ENCODE measurements around the gene ZCCHC18.
"Not testable (repeated sequence)": the region's sequence is repeated elsewhere in the genome, so short reads cannot be mapped to it uniquely, and the experiment has no call there.

ZCCHC18 gene

DNA sequence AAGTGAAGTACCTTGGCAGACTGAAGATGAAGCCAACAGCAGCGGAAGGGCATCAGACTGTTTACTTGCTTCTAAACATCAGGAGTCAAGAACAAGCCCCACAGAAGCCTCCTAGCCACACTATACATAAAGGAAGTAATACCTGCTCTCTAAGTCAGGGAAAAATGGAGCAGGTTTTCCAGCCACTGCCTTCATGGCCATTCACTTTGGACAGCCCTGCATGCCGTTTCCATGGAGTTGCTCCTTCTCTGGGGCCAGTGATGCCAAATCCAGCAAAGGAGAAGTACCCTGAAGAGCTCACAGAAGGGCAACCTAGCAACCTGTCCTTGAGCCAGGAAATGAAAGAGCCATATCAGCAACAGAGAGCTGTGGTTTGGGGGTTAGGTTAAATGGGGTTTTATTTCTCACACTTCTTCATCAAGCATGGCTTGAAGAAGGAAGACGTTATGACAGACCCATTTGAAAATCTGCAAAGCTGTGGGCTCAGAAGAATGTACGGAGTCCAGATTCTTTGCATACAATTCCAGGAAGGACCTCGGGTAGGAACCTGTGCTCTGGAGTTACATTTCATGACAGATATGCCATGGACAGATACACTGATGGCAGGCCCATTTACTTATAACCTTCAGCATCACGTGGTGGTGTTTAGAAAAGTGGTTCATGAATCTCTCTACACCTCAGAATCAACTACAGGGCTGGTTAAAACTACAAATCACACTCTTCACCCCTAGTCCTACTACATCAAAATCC is 1.7 kb upstream of the ZCCHC18 start:
- DNase-seq (ENCODE audit: low spot score in 2 of 2); H3K36me3 ChIP-seq (replicated peaks); H3K4me1 ChIP-seq; H3K4me3 ChIP-seq; H3K9me3 ChIP-seq; H3K27me3 ChIP-seq (ENCODE audit: low read depth); in situ Hi-C loops (cut with MboI; ENCODE audit: low sequenced_read_pairs): not testable (repeated sequence)

DNA sequence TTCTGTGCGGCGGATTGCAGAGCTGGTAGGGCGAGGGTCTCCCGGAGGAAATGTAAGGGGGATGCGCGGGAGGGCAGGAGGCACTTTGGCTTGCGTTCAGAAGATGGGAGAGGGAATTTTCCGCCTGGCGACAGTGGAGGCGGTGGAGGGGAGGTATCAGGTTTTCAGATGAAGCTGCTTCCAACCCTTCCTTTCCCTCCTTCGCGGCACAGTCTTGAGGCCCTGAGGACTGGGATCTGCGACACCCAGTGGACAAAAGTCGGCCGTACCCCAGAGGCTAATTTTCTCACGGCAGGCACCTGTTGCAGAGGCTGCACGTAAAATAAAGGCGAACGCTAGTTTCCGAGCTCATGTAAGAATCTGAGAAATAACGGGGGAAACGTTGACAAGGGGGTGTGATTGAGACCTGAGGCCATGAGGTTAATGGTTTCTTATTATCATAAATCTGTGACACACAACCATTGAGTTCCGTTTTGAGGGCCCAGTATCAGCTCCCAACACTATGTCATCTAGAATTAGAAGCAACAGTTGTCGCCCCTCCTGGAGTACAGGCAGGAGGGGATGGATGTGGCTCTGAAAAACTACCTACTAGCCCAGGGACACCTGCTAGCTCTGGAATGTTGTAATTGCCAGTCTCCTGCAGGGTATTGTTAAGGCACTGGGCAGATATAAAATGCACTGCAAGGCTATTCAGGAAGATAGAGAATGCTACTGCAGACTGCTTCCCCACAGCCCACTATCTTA is 1.1 kb downstream of the ZCCHC18 start:
- Histone ChIP-seq H3K4me3 (peak overlapping the region; percentile 57), H3K4me1 (no peaks in the 10 kb centered on the region; the same call in 1 of the 2 replicates), H3K27me3 (ENCODE audit: low read depth) (no peaks in the 10 kb centered on the region), H3K36me3 (replicated peaks) (no peaks in the 10 kb centered on the region), H3K9me3 (no peaks in the 10 kb centered on the region)
- in situ Hi-C loops (cut with MboI; ENCODE audit: low sequenced_read_pairs) = no loop called here
- peak; percentile 85 to 88 for DNase-seq (ENCODE audit: low spot score in 2 of 2)

DNA sequence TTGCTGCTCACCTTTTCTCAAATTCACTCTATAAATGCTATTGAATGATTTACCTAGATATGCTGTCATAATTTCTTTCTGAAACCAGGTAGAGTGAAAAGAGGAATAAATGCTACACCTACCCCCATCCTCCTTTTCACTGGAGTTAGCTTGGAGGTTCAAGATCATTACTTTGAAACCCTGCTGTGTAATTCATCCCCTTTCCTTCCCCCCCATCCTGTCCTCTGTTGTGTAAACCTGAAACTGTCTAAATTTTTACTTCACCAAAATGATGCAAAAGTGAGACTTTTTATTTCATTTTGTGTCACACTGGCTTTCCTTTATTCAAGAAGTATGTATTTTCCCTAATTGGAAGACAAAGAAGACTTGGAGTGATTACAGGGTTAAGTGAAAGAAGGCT is 5.4 kb downstream of the ZCCHC18 start:
- Histone ChIP-seq H3K36me3 (replicated peaks) (no peaks in the 10 kb centered on the region), H3K4me1 (no peaks in the 10 kb centered on the region), H3K4me3 (no peak overlapping the region), H3K9me3 (no peaks in the 10 kb centered on the region), H3K27me3 (ENCODE audit: low read depth) (no peaks in the 10 kb centered on the region)
- DNase-seq (ENCODE audit: low spot score in 2 of 2) = no peak
- in situ Hi-C loops (cut with MboI; ENCODE audit: low sequenced_read_pairs) = no loop called here

DNA sequence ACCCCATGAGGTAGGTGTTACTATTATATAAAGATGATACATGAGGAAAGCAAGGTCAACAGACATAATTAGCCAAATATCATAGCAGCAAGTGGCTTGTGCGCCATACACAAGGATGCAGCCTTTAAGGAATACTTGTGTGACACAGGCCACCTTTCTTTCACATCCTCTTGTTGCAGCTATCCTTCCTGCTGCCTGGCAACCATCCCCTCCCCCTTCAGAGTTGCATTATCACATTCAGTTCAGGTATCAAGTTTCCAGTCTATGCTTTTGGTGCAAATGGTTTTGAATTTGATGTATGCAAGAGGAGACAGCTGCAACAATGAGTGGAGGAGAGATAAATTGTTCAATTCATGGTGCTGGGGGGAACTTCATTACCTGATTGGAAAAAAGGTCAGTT is 6.4 kb downstream of the ZCCHC18 start:
- in situ Hi-C loops (cut with MboI; ENCODE audit: low sequenced_read_pairs) = no loop called here
- no peak overlapping the region for H3K4me3 ChIP-seq
- no peaks in the 10 kb centered on the region for H3K36me3 ChIP-seq (replicated peaks)
- no peak for DNase-seq (ENCODE audit: low spot score in 2 of 2)
- H3K27me3 ChIP-seq (ENCODE audit: low read depth) = no peaks in the 10 kb centered on the region
- no peaks in the 10 kb centered on the region for H3K4me1 ChIP-seq
- no peaks in the 10 kb centered on the region for H3K9me3 ChIP-seq

DNA sequence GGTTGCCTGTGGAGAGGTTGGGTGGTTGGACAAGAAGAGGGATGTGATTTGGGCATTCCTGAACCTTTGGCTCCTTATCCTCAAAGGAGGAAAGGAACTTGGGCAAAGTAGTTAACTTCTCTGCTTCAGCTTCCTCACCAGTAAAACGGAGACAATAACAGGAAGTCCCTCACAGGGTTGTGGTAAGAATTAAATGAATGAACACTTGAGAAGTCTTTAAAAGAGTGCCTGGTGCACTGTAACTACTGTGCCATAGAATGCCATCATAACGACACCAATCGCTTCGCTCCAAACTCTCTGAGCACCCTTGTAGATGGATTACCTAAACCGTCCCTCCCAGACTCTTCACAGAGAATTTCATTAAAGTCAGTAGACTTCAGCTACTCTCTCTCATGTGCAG is 10.5 kb downstream of the ZCCHC18 start:
- H3K9me3 ChIP-seq = no peaks in the 10 kb centered on the region
- no peaks in the 10 kb centered on the region for H3K36me3 ChIP-seq (replicated peaks)
- DNase-seq (ENCODE audit: low spot score in 2 of 2) = no peak
- no peak overlapping the region for H3K4me3 ChIP-seq
- no peaks in the 10 kb centered on the region for H3K27me3 ChIP-seq (ENCODE audit: low read depth)
- in situ Hi-C loops (cut with MboI; ENCODE audit: low sequenced_read_pairs) = no loop called here
- no peaks in the 10 kb centered on the region for H3K4me1 ChIP-seq

DNA sequence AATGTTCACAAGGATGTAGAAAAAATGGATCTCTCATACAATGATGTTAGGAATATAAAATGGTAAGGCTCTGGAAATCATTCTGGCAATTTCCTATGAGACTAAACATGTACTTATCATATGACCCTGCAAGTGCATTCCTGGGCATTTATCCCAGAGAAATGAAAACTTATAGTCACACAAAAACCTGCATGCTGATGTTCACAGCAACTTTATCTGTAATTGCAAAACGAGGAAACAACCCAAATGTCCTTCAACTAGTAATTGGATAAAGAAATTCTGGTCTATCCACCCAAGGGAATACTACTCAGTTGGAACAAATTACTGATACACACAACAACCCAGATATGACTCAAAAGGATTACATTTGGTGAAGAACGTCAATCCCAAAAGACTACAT is 14.5 kb downstream of the ZCCHC18 start:
- Histone ChIP-seq H3K4me3 (no peak overlapping the region), H3K4me1 (no peaks in the 10 kb centered on the region), H3K36me3 (replicated peaks) (no peaks in the 10 kb centered on the region), H3K9me3 (no peaks in the 10 kb centered on the region), H3K27me3 (ENCODE audit: low read depth) (no peaks in the 10 kb centered on the region)
- DNase-seq (ENCODE audit: low spot score in 2 of 2) = no peak
- in situ Hi-C loops (cut with MboI; ENCODE audit: low sequenced_read_pairs) = no loop called here

DNA sequence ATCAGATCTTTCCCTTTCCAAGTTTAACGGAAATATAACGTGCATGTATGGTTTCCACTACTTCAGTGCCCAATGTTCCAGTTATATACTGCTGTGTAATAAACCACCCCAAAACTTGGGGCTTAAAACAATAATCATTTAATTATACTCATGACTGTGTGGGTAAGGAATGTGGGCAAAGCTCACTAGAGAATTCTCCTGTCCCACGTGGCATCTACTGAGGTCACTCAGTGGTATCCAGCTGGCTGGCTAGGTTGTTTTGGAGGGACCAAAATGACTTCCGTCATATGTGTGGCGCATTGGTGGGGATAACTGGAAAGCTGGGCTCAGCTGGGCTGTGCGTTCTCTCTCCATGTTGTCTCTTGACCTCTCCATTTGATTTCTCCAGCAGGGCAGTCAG is 18.5 kb downstream of the ZCCHC18 start:
- in situ Hi-C loops (cut with MboI; ENCODE audit: low sequenced_read_pairs) = loop anchor here (10.0 kb wide), 1 partner anchor 286 kb away; no protein-coding TSS in a partner anchor
- Histone ChIP-seq H3K36me3 (replicated peaks) (no peaks in the 10 kb centered on the region), H3K9me3 (no peaks in the 10 kb centered on the region), H3K27me3 (ENCODE audit: low read depth) (no peaks in the 10 kb centered on the region), H3K4me1 (peaks cover under 1% of the 10 kb centered on the region; the same call in 1 of the 2 replicates), H3K4me3 (no peak overlapping the region)
- no peak for DNase-seq (ENCODE audit: low spot score in 2 of 2)

DNA sequence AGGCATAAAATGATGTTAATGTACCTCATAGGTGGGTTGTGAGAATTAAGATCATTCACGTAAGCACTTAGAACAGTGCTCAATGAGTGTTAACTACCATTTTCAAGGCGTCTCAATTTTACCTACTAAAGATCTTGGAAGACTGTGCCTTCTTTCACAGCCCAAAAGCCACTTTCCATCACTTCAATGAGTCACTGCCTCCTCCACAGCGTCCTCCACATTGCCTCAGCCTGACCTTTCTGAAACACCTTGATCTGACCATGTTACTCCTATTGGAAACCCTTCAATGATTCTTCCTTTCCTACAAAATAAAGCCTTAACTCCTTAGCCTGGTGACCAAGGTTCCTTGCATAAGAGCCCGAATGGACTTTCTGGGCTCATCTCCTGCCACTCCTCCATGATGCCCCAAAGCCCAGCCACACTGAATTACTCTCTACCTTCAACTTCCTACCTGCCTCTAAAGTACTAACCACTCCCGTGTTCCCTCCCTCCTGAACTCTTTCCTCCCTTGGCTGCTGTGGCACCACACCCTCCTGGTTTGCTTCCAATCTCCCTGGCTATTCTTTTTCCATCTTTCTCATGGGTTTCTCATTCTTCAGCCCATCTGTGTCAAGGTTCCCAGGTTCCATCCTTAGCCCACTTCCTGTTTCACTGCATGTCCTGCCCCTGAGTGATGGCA is 22.4 kb downstream of the ZCCHC18 start:
- Histone ChIP-seq H3K36me3 (replicated peaks) (no peaks in the 10 kb centered on the region), H3K4me1 (peaks cover 5% of the 10 kb centered on the region; the same call in 1 of the 2 replicates), H3K4me3 (no peak overlapping the region), H3K27me3 (ENCODE audit: low read depth) (no peaks in the 10 kb centered on the region), H3K9me3 (no peaks in the 10 kb centered on the region)
- no peak for DNase-seq (ENCODE audit: low spot score in 2 of 2)
- in situ Hi-C loops (cut with MboI; ENCODE audit: low sequenced_read_pairs) = loop anchor here (10.0 kb wide), 1 partner anchor 290 kb away; no protein-coding TSS in a partner anchor

DNA sequence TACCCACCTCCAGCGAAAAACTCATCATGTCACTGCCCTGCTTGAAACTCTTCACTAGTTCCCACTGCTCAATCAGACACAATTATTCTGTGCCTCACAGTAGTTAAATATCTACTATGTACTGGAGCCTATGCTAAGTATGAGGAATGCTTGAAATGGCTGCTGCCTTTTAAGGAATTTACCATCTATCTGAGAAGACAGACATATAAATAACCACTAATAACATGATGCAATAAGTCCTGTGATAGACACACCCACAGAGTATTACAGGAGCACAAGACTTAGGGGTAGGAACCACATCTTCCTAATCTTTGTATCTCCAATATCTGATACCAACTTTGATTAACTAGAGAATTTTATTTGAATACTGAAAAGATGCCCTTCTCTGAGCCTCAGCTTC is 23.4 kb downstream of the ZCCHC18 start:
- Histone ChIP-seq H3K36me3 (replicated peaks) (no peaks in the 10 kb centered on the region), H3K9me3 (no peaks in the 10 kb centered on the region), H3K4me1 (peaks cover 5% of the 10 kb centered on the region; the same call in 1 of the 2 replicates), H3K27me3 (ENCODE audit: low read depth) (no peaks in the 10 kb centered on the region), H3K4me3 (no peak overlapping the region)
- no peak for DNase-seq (ENCODE audit: low spot score in 2 of 2)
- in situ Hi-C loops (cut with MboI; ENCODE audit: low sequenced_read_pairs) = loop anchor here (10.0 kb wide), 1 partner anchor 291 kb away; no protein-coding TSS in a partner anchor

DNA sequence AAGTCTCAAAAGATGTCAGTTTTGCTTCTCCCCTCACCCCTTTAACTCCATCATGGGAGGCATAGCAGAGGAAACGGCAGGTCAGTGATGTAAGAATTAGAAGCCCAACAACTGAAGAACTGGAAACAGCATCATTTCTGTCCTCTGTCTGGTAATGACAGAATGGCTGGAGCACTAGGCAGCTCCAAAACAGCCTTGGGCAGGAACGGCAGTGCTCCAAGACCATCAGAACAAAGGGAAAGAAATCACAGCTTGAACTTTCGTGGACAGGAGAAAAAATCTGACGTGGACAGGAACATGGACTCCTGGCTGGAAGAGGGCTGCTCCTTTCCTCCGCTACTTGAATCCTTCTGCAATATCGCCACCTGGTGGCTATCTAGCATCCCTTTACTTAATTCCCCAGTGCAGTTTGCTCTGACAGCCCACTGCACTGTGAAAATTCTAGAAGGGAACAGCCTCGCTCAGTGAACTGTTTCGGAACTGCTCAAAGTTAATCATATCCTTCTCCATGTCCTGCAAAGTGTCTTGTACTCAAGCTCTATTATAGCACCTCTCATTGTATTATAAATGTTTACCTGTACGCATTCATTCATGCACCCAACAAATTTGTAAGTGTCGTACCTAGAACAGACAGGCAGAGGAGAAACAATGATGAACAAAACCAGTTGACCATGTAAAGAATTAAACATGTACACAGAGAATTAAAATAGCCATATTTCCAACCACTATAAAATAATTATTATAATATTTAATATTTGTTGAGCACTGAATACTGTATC is 24.1 kb downstream of the ZCCHC18 start:
- in situ Hi-C loops (cut with MboI; ENCODE audit: low sequenced_read_pairs) = loop anchor here (10.0 kb wide), 1 partner anchor 292 kb away; no protein-coding TSS in a partner anchor

DNA sequence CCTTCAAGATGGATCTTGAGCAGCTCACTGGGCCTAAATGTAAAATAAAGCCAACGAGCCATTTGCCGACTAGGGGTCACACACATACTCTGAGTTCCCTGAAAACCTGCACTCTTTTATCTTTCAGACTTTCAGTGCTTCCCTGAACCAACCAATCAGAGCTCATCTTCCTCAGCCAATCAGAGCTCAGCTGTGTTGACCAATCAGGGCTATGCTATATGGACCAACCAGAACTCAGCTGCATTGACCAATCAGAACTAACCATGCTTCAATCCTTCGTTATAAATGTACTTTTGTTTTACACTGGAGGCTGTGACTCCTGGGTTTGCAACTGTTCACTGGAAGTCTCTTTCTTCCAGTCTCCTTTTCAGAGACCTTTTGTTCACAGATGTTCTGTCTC is 25.2 kb downstream of the ZCCHC18 start:
- in situ Hi-C loops (cut with MboI; ENCODE audit: low sequenced_read_pairs) = loop anchor here (10.0 kb wide), 1 partner anchor 293 kb away; no protein-coding TSS in a partner anchor
- Histone ChIP-seq H3K9me3 (no peaks in the 10 kb centered on the region), H3K4me3 (no peak overlapping the region), H3K36me3 (replicated peaks) (no peaks in the 10 kb centered on the region), H3K4me1 (peaks cover 5% of the 10 kb centered on the region; the same call in 1 of the 2 replicates), H3K27me3 (ENCODE audit: low read depth) (no peaks in the 10 kb centered on the region)
- no peak for DNase-seq (ENCODE audit: low spot score in 2 of 2)

More for the DNA sequence above, 24.1 kb downstream of the ZCCHC18 start:
- peaks cover 5% of the 10 kb centered on the region; the same call in 1 of the 2 replicates for H3K4me1 ChIP-seq
- peak; percentile 84 to 87 for DNase-seq (ENCODE audit: low spot score in 2 of 2)
- peak overlapping the region; percentile 12 for H3K4me3 ChIP-seq
- no peaks in the 10 kb centered on the region for H3K36me3 ChIP-seq (replicated peaks)
- H3K9me3 ChIP-seq = no peaks in the 10 kb centered on the region
- no peaks in the 10 kb centered on the region for H3K27me3 ChIP-seq (ENCODE audit: low read depth)

DNA sequence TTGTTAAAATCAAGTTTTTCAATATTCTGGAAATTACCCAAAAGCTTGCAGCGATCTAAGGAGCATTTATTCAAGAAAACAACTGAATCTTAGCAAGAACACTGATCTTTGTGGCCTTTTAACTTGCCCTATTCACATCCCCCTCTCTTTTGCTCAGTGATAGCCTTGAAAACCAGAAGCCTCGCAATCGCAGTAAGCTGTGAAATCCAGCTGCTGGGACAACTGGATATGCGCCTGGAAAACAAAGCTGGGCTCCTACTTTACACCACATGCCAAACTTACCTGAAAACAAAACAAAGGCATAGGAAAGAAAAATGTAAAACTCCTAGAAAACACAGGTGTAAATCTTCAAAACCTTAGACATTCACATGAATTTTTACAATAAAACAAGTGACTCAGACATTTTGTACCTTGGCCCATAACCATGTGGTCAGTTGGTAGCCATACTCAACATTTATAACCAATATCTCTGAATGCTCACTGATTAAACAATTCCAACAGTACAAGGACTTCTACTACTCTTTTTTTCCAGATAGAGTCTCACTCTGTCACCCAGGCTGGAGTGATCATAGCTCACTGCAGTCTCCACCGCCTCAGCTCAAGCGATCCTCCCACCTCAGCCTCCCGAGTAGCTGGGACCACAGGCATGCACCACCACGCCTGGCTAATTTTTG is 28.9 kb downstream of the ZCCHC18 start:
- Histone ChIP-seq H3K4me1 (peaks cover under 1% of the 10 kb centered on the region; the same call in 1 of the 2 replicates), H3K27me3 (ENCODE audit: low read depth) (no peaks in the 10 kb centered on the region), H3K9me3 (no peaks in the 10 kb centered on the region), H3K36me3 (replicated peaks) (no peaks in the 10 kb centered on the region), H3K4me3 (no peak overlapping the region)
- in situ Hi-C loops (cut with MboI; ENCODE audit: low sequenced_read_pairs) = no loop called here
- DNase-seq (ENCODE audit: low spot score in 2 of 2) = no peak

DNA sequence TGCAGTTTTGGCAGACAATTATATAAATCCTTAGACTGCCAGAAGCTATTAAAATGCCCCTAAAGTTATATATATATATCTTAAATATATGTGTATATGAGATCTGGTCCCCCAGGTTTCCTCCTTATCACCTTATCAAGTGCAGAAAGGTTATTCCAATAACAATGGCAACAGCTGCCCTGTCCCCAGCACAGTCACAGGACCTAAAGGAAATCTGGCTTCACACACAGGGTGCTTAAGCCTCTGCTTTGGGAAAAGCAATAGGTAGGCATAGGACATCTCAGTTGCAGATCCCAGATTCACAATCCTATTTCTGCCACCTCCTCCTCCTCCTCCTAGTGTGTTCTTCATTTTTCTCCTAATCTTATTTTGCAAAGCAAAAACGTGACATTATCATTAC is 38.7 kb downstream of the ZCCHC18 start:
- no peaks in the 10 kb centered on the region for H3K9me3 ChIP-seq
- H3K4me3 ChIP-seq = no peak overlapping the region
- in situ Hi-C loops (cut with MboI; ENCODE audit: low sequenced_read_pairs) = no loop called here
- no peaks in the 10 kb centered on the region; the same call in 1 of the 2 replicates for H3K4me1 ChIP-seq
- DNase-seq (ENCODE audit: low spot score in 2 of 2) = no peak
- no peaks in the 10 kb centered on the region for H3K36me3 ChIP-seq (replicated peaks)
- H3K27me3 ChIP-seq (ENCODE audit: low read depth) = no peaks in the 10 kb centered on the region

All from HAP-1 (cell line).